Suprapubic skin (tissue), 4 donors: ENCODE measurements around the gene GREM1.

Experiments
- POLR2A ChIP-seq, 2 donors: fragments of 450-650 bp; IDR thresholded peaks; one replicate each; pipeline ENCODE4 v1.6.1; 2017; ENCODE audit warnings: antibody characterized with exemption in 2 of 2, mild to moderate bottlenecking in 2 of 2, moderate library complexity in 2 of 2
- POLR2AphosphoS5 ChIP-seq, 3 donors: sonication (generic); formaldehyde crosslinking; IDR thresholded peaks; one replicate each; pipeline ENCODE4 v1.6.1; 2017; ENCODE audit warnings: antibody characterized with exemption in 3 of 3
- TF ChIP-seq, protein P1 (sequence below), 2 donors: fragments of 200-600 bp in 1 of 2; fragments of 450-650 bp in 1 of 2; sonication (generic) in 1 of 2; IDR thresholded peaks; one replicate each; pipeline ENCODE4 v1.5.1; 2016 to 2019; ENCODE audit warnings: antibody characterized with exemption in 2 of 2, mild to moderate bottlenecking in 1 of 2, moderate library complexity in 1 of 2

DNA sequence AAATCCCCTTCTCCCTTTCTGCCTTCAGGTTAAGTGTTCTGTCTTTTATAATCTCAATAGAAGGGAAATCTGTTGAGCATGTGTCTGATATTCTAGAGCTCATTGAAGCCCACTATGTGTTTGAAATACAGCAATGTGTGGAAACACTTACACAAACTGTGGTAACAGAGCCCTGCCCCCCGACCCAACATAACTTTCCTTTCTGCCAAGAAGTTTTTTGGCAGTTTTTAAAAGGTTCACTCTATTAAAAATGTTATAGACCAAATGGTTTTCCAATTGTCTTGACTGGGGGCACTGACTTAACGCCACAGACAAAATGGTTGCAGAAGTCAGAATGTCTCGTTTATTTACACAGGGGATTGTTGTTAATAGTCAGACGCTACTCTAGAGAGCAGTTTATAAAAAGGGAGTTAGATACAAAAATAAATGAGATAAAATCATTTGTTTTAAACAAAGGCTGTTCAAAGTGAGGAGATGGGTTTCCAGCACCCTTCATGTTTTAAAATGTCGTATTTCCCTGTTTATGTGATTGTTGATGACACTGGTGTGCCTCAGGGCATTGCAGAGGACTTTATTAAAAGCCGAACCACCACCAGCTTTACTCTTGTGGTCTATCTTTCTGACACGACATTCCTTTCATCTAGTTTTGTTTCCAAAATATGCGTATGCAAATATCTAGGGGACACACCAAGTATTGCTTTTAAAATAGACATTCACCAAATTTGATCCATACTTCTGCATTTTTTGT, 26.7 kb upstream of the GREM1 start:
- TF ChIP-seq POLR2AphosphoS5 (IDR thresholded peaks at IDR 0.05) (no peak), POLR2A (IDR thresholded peaks at IDR 0.05) (no peak)
- TF ChIP-seq, protein P1, sequence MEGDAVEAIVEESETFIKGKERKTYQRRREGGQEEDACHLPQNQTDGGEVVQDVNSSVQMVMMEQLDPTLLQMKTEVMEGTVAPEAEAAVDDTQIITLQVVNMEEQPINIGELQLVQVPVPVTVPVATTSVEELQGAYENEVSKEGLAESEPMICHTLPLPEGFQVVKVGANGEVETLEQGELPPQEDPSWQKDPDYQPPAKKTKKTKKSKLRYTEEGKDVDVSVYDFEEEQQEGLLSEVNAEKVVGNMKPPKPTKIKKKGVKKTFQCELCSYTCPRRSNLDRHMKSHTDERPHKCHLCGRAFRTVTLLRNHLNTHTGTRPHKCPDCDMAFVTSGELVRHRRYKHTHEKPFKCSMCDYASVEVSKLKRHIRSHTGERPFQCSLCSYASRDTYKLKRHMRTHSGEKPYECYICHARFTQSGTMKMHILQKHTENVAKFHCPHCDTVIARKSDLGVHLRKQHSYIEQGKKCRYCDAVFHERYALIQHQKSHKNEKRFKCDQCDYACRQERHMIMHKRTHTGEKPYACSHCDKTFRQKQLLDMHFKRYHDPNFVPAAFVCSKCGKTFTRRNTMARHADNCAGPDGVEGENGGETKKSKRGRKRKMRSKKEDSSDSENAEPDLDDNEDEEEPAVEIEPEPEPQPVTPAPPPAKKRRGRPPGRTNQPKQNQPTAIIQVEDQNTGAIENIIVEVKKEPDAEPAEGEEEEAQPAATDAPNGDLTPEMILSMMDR (IDR thresholded peaks at IDR 0.05) = no peak
